IMR-90 (cell line): ENCODE data around the gene GPC6. TPM values are rescaled to one million over a fixed set of nuclear protein-coding genes. Genes with fewer than 3 reads are reported as not detected.

Experiments used
- ATAC-seq: fragments of 200-7000 bp; cut with Tn5 transposase; 2 replicates; pipeline ENCODE4 v1.9.1; 2020; ENCODE audit warnings: low read depth, mild to moderate bottlenecking, moderate library complexity
- BruUV-seq: library from RNA; stranded (reverse); fragments of 400-500 nt; replicated peaks from 2 replicates; lab custom pipeline; 2021; lab: Mats Ljungman, UMichigan
- CTCF ChIA-PET: fragments of 300-600 bp; formaldehyde crosslinking; extraction: SDS; loops from one replicate; lab custom pipeline; 2021; ENCODE audit warnings: antibody characterized with exemption; lab: Yijun Ruan, JAX
- POLR2A ChIA-PET: fragments of 300-600 bp; sonication (Branson Sonifier 250); formaldehyde crosslinking; loops from one replicate; lab custom pipeline; 2022; ENCODE audit warnings: antibody characterized with exemption; ENCODE audit not compliant: unreplicated experiment; lab: Charles Lee
- DNase-seq: peaks from one replicate; pipeline ENCODE4 v3.0.0; 2013
- H2AFZ ChIP-seq: replicated peaks from 2 replicates; pipeline ENCODE3; 2013; ENCODE audit warnings: low read length, mild to moderate bottlenecking; ENCODE audit not compliant: poor library complexity
- H2AK5ac ChIP-seq: 2 replicates; pipeline ENCODE4 v1.6.1; 2013; ENCODE audit warnings: low read depth, low read length, inconsistent platforms
- H2AK9ac ChIP-seq: replicated peaks from 2 replicates; pipeline ENCODE3; 2013; ENCODE audit warnings: mild to moderate bottlenecking, low read depth, low read length, moderate library complexity; ENCODE audit not compliant: poor library complexity
- H2BK120ac ChIP-seq: 2 replicates; pipeline ENCODE4 v1.6.1; 2013; ENCODE audit warnings: low read depth, low read length, inconsistent platforms
- H2BK15ac ChIP-seq: 3 replicates; pipeline ENCODE4 v1.6.1; 2013; ENCODE audit warnings: low read depth, low read length, inconsistent platforms
- H2BK20ac ChIP-seq: 2 replicates; pipeline ENCODE4 v1.6.1; 2013; ENCODE audit warnings: low read depth, mild to moderate bottlenecking, inconsistent platforms, low read length, moderate library complexity
- H2BK5ac ChIP-seq: 2 replicates; pipeline ENCODE4 v1.6.1; 2013; ENCODE audit warnings: mild to moderate bottlenecking, low read depth, low read length, inconsistent platforms; ENCODE audit not compliant: poor library complexity, severe bottlenecking
- H3K14ac ChIP-seq: replicated peaks from 2 replicates; pipeline ENCODE4 v1.6.1; 2013; ENCODE audit warnings: low read depth, low read length, inconsistent platforms
- H3K18ac ChIP-seq: 2 replicates; pipeline ENCODE4 v1.6.1; 2013; ENCODE audit warnings: low read depth, low read length, control low read depth
- H3K23ac ChIP-seq: 2 replicates; pipeline ENCODE4 v1.6.1; 2013; ENCODE audit warnings: low read depth, low read length, inconsistent platforms
- H3K27ac ChIP-seq: 2 replicates; pipeline ENCODE4 v1.5.1; 2013; ENCODE audit warnings: mild to moderate bottlenecking, control low read depth, low read length; ENCODE audit not compliant: insufficient read depth
- H3K27me3 ChIP-seq: 2 replicates; pipeline ENCODE4 v1.6.1; 2013; ENCODE audit warnings: low read length; ENCODE audit not compliant: control insufficient read depth, insufficient read depth
- H3K36me3 ChIP-seq: 2 replicates; pipeline ENCODE4 v1.6.1; 2013; ENCODE audit warnings: low read length, mixed read lengths; ENCODE audit not compliant: control insufficient read depth, insufficient read depth
- H3K4ac ChIP-seq: 2 replicates; pipeline ENCODE4 v1.6.1; 2013; ENCODE audit warnings: low read depth, low read length, inconsistent platforms
- H3K4me1 ChIP-seq: 2 replicates; pipeline ENCODE4 v1.6.1; 2013; ENCODE audit warnings: low read length, mixed read lengths; ENCODE audit not compliant: control insufficient read depth, insufficient read depth
- H3K4me2 ChIP-seq: 2 replicates; pipeline ENCODE4 v1.6.1; 2013; ENCODE audit warnings: low read depth, mild to moderate bottlenecking, control low read depth, low read length, moderate library complexity
- H3K4me3 ChIP-seq: 2 replicates; pipeline ENCODE4 v1.5.1; 2013; ENCODE audit warnings: low read depth, mild to moderate bottlenecking, control low read depth, low read length, moderate library complexity; ENCODE audit not compliant: insufficient read depth
- H3K56ac ChIP-seq: 2 replicates; pipeline ENCODE4 v1.6.1; 2013; ENCODE audit warnings: low read length, inconsistent platforms; ENCODE audit not compliant: insufficient read depth; ENCODE audit errors: extremely low read depth
- H3K79me1 ChIP-seq, 2 experiments: 2 replicates each; pipeline ENCODE4 v1.6.1; 2013; ENCODE audit warnings: low read length in 2 of 2, inconsistent platforms in 1 of 2, low read depth in 1 of 2
- H3K9ac ChIP-seq: 2 replicates; pipeline ENCODE4 v1.6.1; 2013; ENCODE audit warnings: low read depth, low read length, control low read depth
- H3K9me1 ChIP-seq: 2 replicates; pipeline ENCODE4 v1.6.1; 2013; ENCODE audit warnings: low read length, inconsistent platforms; ENCODE audit not compliant: insufficient read depth
- H3K9me3 ChIP-seq: 2 replicates; pipeline ENCODE4 v1.6.1; 2013; ENCODE audit warnings: low read length; ENCODE audit not compliant: control insufficient read depth, insufficient read depth
- H4K20me1 ChIP-seq: 2 replicates; pipeline ENCODE4 v1.6.1; 2013; ENCODE audit warnings: low read length, inconsistent platforms; ENCODE audit not compliant: insufficient read depth
- H4K5ac ChIP-seq: 2 replicates; pipeline ENCODE4 v1.6.1; 2013; ENCODE audit warnings: mild to moderate bottlenecking, low read depth, low read length, control low read depth
- H4K8ac ChIP-seq, 2 experiments: 2 replicates each; pipeline ENCODE4 v1.6.1; 2013; ENCODE audit warnings: low read depth in 2 of 2, low read length in 2 of 2, control low read depth in 1 of 2, inconsistent platforms in 1 of 2
- H4K91ac ChIP-seq: 2 replicates; pipeline ENCODE4 v1.6.1; 2013; ENCODE audit warnings: low read depth, low read length, inconsistent platforms; ENCODE audit not compliant: insufficient read depth
- BHLHE40 ChIP-seq: fragments of 150-350 bp; IDR thresholded peaks from 2 replicates; pipeline ENCODE4 v1.6.1; 2016; ENCODE audit warnings: mild to moderate bottlenecking, low read depth, low read length
- CEBPB ChIP-seq: IDR thresholded peaks from 2 replicates; pipeline ENCODE4 v1.6.1; 2012; ENCODE audit warnings: low read depth, low read length, improper control_type of control experiment
- CHD1 ChIP-seq: IDR thresholded peaks from 2 replicates; pipeline ENCODE4 v1.6.1; 2012; ENCODE audit warnings: low read depth, low read length, improper control_type of control experiment
- CTCF ChIP-seq: conservative IDR thresholded peaks from 2 replicates; pipeline ENCODE4 v1.5.1; 2012; ENCODE audit warnings: mild to moderate bottlenecking, low read depth, low read length, improper control_type of control experiment
- ELK1 ChIP-seq: fragments of 150-350 bp; IDR thresholded peaks from 2 replicates; pipeline ENCODE4 v1.6.1; 2016; ENCODE audit warnings: low read depth, mild to moderate bottlenecking, low read length, moderate library complexity, borderline replicate concordance
- FOS ChIP-seq: fragments of 150-350 bp; IDR thresholded peaks from 2 replicates; pipeline ENCODE4 v1.6.1; 2016; ENCODE audit warnings: low read depth, low read length
- MAFK ChIP-seq: IDR thresholded peaks from 2 replicates; pipeline ENCODE4 v1.6.1; 2012; ENCODE audit warnings: low read depth, low read length, improper control_type of control experiment
- MAZ ChIP-seq: IDR thresholded peaks from 2 replicates; pipeline ENCODE4 v1.6.1; 2012; ENCODE audit warnings: low read depth, mild to moderate bottlenecking, low read length, improper control_type of control experiment, moderate library complexity, borderline replicate concordance
- MXI1 ChIP-seq: IDR thresholded peaks from 2 replicates; pipeline ENCODE4 v1.6.1; 2012; ENCODE audit warnings: low read depth, mild to moderate bottlenecking, low read length, moderate library complexity, borderline replicate concordance
- NFE2L2 ChIP-seq: fragments of 150-350 bp; IDR thresholded peaks from 2 replicates; pipeline ENCODE4 v1.6.1; 2016; ENCODE audit warnings: low read depth, mild to moderate bottlenecking, low read length
- POLR2A ChIP-seq: IDR thresholded peaks from 2 replicates; pipeline ENCODE4 v1.6.1; 2012; ENCODE audit warnings: mild to moderate bottlenecking, low read depth, low read length
- RAD21 ChIP-seq: IDR thresholded peaks from 2 replicates; pipeline ENCODE4 v1.6.1; 2012; ENCODE audit warnings: low read length, improper control_type of control experiment
- RCOR1 ChIP-seq: IDR thresholded peaks from 2 replicates; pipeline ENCODE4 v1.6.1; 2012; ENCODE audit warnings: mild to moderate bottlenecking, low read length, improper control_type of control experiment; ENCODE audit not compliant: insufficient replicate concordance
- RFX5 ChIP-seq: IDR thresholded peaks from 2 replicates; pipeline ENCODE4 v1.8.0; 2012; ENCODE audit warnings: low read depth, mild to moderate bottlenecking, low read length, moderate library complexity
- SMC3 ChIP-seq: fragments of 150-350 bp; IDR thresholded peaks from 2 replicates; pipeline ENCODE4 v1.6.1; 2016; ENCODE audit warnings: low read depth, mild to moderate bottlenecking, antibody characterized with exemption, low read length, moderate library complexity
- WGBS, 2 experiments: methylation state at CpG; one replicate each; pipeline versions ENCODE4 v1.1.5 to v1.1.7; 2013; ENCODE audit warnings: missing lambda C conversion rate in 2 of 2; ENCODE audit not compliant: insufficient read length in 1 of 2; ENCODE audit errors: extremely low coverage in 2 of 2; 5-methylcytosine and 5-hydroxymethylcytosine counted together
- dilution Hi-C: fragments of 300-500 bp; cut with HindIII; formaldehyde crosslinking; loops from one replicate; pipeline ENCODE4 v1.14.3; 2018; ENCODE audit warnings: low sequenced_read_pairs; ENCODE audit not compliant: unreplicated experiment
- in situ Hi-C: fragments of 300-500 bp; cut with MboI; formaldehyde crosslinking; loops from 3 replicates; pipeline ENCODE4 v1.14.3; 2019; ENCODE audit warnings: low sequenced_read_pairs, inconsistent platforms, mixed read lengths
- intact Hi-C: fragments of 100-400 bp; cut with micrococcal nuclease; formaldehyde crosslinking; loops from 2 replicates; pipeline ENCODE4 v1.10.0; 2022
- polyA plus RNA-seq, 3 experiments: library from polyadenylated mRNA; depleted of rRNA; stranded (reverse); fragments of >200 nt; gene quantifications; 2 replicates each; pipeline ENCODE4 v1.2.3, GENCODE V29; 2012; ENCODE audit warnings: low replicate concordance in 1 of 3
- total RNA-seq: library from RNA; depleted of rRNA; stranded (reverse); fragments of >200 nt; gene quantifications from 2 replicates; pipeline ENCODE4 v1.2.3, GENCODE V29; 2012
- TF ChIP-seq, protein P1 (sequence below): fragments of 150-350 bp; IDR thresholded peaks from 2 replicates; pipeline ENCODE4 v1.6.1; 2017; ENCODE audit warnings: mild to moderate bottlenecking, antibody characterized with exemption, low read length, low read depth

Gene GPC6
- total and polyA plus RNA-seq, 2 of the 4 experiments (the other 2 are of a cell fraction) = 14.9 to 39.4 TPM

GRCh38 chr13:94214121-94214520 lies 987.5 kb downstream of the GPC6 start:
- Histone ChIP-seq H3K79me1 (no peaks in the 10 kb centered on the region), H3K27ac (no peak overlapping the region), H3K27me3 (no peaks in the 10 kb centered on the region), H3K9ac (no peak overlapping the region), H2BK120ac (no peak overlapping the region), H3K14ac (no peak overlapping the region), H3K4me2 (no peak overlapping the region), H2BK5ac (no peak overlapping the region), H3K4ac (no peak overlapping the region), H3K18ac (no peak overlapping the region), H2AK9ac (no peak overlapping the region), H3K9me1 (no peaks in the 10 kb centered on the region), H3K23ac (no peak overlapping the region), H3K9me3 (no peaks in the 10 kb centered on the region), H3K56ac (no peak overlapping the region), H4K20me1 (no peaks in the 10 kb centered on the region), H4K5ac (no peak overlapping the region), H2BK15ac (no peak overlapping the region), H2BK20ac (no peak overlapping the region), H4K91ac (no peak overlapping the region), H3K4me3 (no peak overlapping the region), H3K36me3 (no peaks in the 10 kb centered on the region), H2AK5ac (no peak overlapping the region), H2AFZ (no peak overlapping the region), H4K8ac (no peak overlapping the region), H3K4me1 (no peaks in the 10 kb centered on the region)
- no CpG with 5 or more reads among the region's 1 CpG for WGBS, 2 experiments
- POLR2A ChIA-PET = no interaction called here
- CTCF ChIA-PET = no interaction called here
- no peak for TF ChIP-seq CHD1
- TF ChIP-seq CTCF = no peak
- no peak for TF ChIP-seq BHLHE40
- no peak for TF ChIP-seq NFE2L2
- TF ChIP-seq, protein P1, sequence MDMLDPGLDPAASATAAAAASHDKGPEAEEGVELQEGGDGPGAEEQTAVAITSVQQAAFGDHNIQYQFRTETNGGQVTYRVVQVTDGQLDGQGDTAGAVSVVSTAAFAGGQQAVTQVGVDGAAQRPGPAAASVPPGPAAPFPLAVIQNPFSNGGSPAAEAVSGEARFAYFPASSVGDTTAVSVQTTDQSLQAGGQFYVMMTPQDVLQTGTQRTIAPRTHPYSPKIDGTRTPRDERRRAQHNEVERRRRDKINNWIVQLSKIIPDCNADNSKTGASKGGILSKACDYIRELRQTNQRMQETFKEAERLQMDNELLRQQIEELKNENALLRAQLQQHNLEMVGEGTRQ = no peak
- no peak for TF ChIP-seq SMC3
- TF ChIP-seq ELK1 = no peak
- TF ChIP-seq MAFK = no peak
- TF ChIP-seq MAZ = no peak
- no peak for TF ChIP-seq RAD21
- no peak for TF ChIP-seq POLR2A
- TF ChIP-seq FOS = no peak
- TF ChIP-seq MXI1 = no peak
- TF ChIP-seq CEBPB = no peak
- TF ChIP-seq RCOR1 = no peak
- no peak for TF ChIP-seq RFX5
- dilution Hi-C loops = no loop called here
- no peak for DNase-seq
- in situ Hi-C loops = no loop called here
- no TSS peak for BruUV-seq
- no peak for ATAC-seq
- intact Hi-C loops = no loop called here
